HepG2 (cell line): Measurements from ENCODE around the gene CADPS.

ENCODE experiments used
- CEBPB ChIP-seq: IDR thresholded peaks from 2 replicates; pipeline ENCODE4 v1.6.1; 2011; ENCODE audit warnings: low read depth, low read length, improper control_type of control experiment, borderline replicate concordance
- POLR2AphosphoS5 ChIP-seq: IDR thresholded peaks from 2 replicates; pipeline ENCODE4 v1.6.1; 2012; ENCODE audit warnings: low read depth, low read length
- SETDB1 ChIP-seq: sonication (generic); formaldehyde crosslinking; IDR thresholded peaks from 2 replicates; pipeline ENCODE4 v1.5.1; 2020; ENCODE audit warnings: missing genetic modification reagents, mild to moderate bottlenecking, borderline replicate concordance
- TOE1 ChIP-seq: sonication (generic); formaldehyde crosslinking; IDR thresholded peaks from 2 replicates; pipeline ENCODE4 v1.4.0; 2020; ENCODE audit warnings: mild to moderate bottlenecking, missing genetic modification reagents
- ZFYVE20 ChIP-seq: sonication (generic); formaldehyde crosslinking; IDR thresholded peaks from 2 replicates; pipeline ENCODE4 v1.8.0; 2023; ENCODE audit warnings: low read depth, mild to moderate bottlenecking, moderate library complexity, missing genetic modification reagents, borderline replicate concordance
- ZNF274 ChIP-seq: sonication (generic); formaldehyde crosslinking; IDR thresholded peaks from 2 replicates; pipeline ENCODE4 v1.5.1; 2020; ENCODE audit warnings: mild to moderate bottlenecking, missing genetic modification reagents
- ZNF550 ChIP-seq: sonication (generic); formaldehyde crosslinking; IDR thresholded peaks from 2 replicates; pipeline ENCODE4 v1.4.0; 2020; ENCODE audit warnings: mild to moderate bottlenecking, missing genetic modification reagents, borderline replicate concordance
- TF ChIP-seq, protein P1 (sequence below): IDR thresholded peaks from 2 replicates; pipeline ENCODE4 v1.6.1; 2016; ENCODE audit warnings: low read depth, borderline replicate concordance
- TF ChIP-seq, protein P2 (sequence below): sonication (generic); formaldehyde crosslinking; IDR thresholded peaks from 2 replicates; pipeline ENCODE4 v1.4.0; 2020; ENCODE audit warnings: missing genetic modification reagents, mild to moderate bottlenecking, borderline replicate concordance

DNA sequence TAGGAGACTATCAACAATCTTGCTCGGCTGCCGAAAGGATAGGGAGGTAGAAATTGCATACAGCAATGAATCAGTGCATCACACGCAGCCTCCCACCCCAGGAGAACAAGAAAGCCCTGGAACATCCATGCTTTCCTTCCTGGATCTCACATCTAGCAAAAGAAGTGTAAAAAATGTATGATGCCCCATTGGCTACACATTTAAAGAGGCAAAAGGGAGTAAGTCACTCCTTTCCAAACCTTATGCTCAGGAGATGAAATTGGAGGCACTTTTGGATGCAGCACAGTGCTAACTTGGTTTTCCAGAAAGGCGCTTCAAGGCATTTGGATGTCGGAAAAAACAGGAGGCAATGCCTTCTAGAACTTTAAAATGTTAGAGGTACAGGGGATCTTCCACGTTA is 469.6 kb downstream of the CADPS start:
- TF ChIP-seq, protein P1, sequence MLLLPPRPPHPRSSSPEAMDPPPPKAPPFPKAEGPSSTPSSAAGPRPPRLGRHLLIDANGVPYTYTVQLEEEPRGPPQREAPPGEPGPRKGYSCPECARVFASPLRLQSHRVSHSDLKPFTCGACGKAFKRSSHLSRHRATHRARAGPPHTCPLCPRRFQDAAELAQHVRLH (CRISPR knock-in tag) = no peak
- no peak for TF ChIP-seq CEBPB
- no peak for TF ChIP-seq POLR2AphosphoS5
- no peak for TF ChIP-seq SETDB1 (CRISPR knock-in tag)
- no peak for TF ChIP-seq TOE1 (CRISPR knock-in tag)
- TF ChIP-seq, protein P2, sequence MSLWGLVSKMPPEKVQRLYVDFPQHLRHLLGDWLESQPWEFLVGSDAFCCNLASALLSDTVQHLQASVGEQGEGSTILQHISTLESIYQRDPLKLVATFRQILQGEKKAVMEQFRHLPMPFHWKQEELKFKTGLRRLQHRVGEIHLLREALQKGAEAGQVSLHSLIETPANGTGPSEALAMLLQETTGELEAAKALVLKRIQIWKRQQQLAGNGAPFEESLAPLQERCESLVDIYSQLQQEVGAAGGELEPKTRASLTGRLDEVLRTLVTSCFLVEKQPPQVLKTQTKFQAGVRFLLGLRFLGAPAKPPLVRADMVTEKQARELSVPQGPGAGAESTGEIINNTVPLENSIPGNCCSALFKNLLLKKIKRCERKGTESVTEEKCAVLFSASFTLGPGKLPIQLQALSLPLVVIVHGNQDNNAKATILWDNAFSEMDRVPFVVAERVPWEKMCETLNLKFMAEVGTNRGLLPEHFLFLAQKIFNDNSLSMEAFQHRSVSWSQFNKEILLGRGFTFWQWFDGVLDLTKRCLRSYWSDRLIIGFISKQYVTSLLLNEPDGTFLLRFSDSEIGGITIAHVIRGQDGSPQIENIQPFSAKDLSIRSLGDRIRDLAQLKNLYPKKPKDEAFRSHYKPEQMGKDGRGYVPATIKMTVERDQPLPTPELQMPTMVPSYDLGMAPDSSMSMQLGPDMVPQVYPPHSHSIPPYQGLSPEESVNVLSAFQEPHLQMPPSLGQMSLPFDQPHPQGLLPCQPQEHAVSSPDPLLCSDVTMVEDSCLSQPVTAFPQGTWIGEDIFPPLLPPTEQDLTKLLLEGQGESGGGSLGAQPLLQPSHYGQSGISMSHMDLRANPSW = no peak
- no peak for TF ChIP-seq ZNF274 (CRISPR knock-in tag)
- TF ChIP-seq ZNF550 = no peak
- TF ChIP-seq ZFYVE20 (CRISPR knock-in tag) = no peak
